GM12878 (cell line): Measurements from ENCODE around the gene NPR3. TPM values are rescaled to one million over a fixed set of nuclear protein-coding genes. Genes with fewer than 3 reads are reported as not detected.

ENCODE experiments used
- ATAC-seq: fragments of 200-7000 bp; cut with Tn5 transposase; 3 replicates; pipeline ENCODE4 v1.9.1; 2020; ENCODE audit warnings: mild to moderate bottlenecking, moderate library complexity
- BruUV-seq: library from RNA; stranded (reverse); fragments of 400-500 nt; replicated peaks from 2 replicates; lab custom pipeline; 2021; lab: Mats Ljungman, UMichigan
- CTCF ChIA-PET: fragments of 300-600 bp; sonication (Branson Sonifier 250); formaldehyde crosslinking; extraction: SDS; loops from one replicate; lab custom pipeline; 2021; ENCODE audit warnings: inconsistent platforms; lab: Yijun Ruan, JAX
- POLR2A ChIA-PET: fragments of 350-600 bp; formaldehyde crosslinking; extraction: SDS; loops from one replicate; lab custom pipeline; 2021; ENCODE audit warnings: inconsistent platforms; lab: Charles Lee
- RAD21 ChIA-PET: fragments of 300-600 bp; sonication (Branson Sonifier 250); formaldehyde crosslinking; loops from one replicate; lab custom pipeline; 2023; ENCODE audit warnings: antibody characterized with exemption; ENCODE audit not compliant: unreplicated experiment; lab: Charles Lee
- SMC1A ChIA-PET: fragments of 300-600 bp; sonication (Branson Sonifier 250); formaldehyde crosslinking; loops from one replicate; lab custom pipeline; 2023; ENCODE audit not compliant: unreplicated experiment, uncharacterized antibody; lab: Charles Lee
- DNase-seq: peaks from one replicate; pipeline ENCODE4 v3.0.0-alpha.2; 2011; ENCODE audit warnings: low read depth, low spot score
- FAIRE-seq: peaks from 3 replicates; lab custom pipeline; 2011; peaks lifted over from hg19 to GRCh38; lab: Jason Lieb, UNC
- H2AFZ ChIP-seq: 2 replicates; pipeline ENCODE4 v1.6.0; 2011; ENCODE audit warnings: low read depth, low read length, control low read depth; ENCODE audit not compliant: control insufficient read depth
- H3K27ac ChIP-seq: 2 replicates; pipeline ENCODE4 v1.5.1; 2011; ENCODE audit warnings: control low read depth; ENCODE audit not compliant: control insufficient read depth, insufficient read depth
- H3K27me3 ChIP-seq, 2 experiments: replicated peaks in 1 of 2; 2 replicates each; pipeline versions ENCODE4 v1.6.0 to v1.6.1; 2011; ENCODE audit warnings: low read length in 1 of 2; ENCODE audit not compliant: control insufficient read depth in 2 of 2, insufficient read depth in 2 of 2
- H3K36me3 ChIP-seq, 2 experiments: 2 replicates each; pipeline ENCODE4 v1.5.1; 2011; ENCODE audit warnings: low read length in 1 of 2; ENCODE audit not compliant: control insufficient read depth in 2 of 2, insufficient read depth in 2 of 2
- H3K4me1 ChIP-seq: 2 replicates; pipeline ENCODE4 v1.6.1; 2011; ENCODE audit warnings: mild to moderate bottlenecking, low read length, moderate library complexity, mixed read lengths; ENCODE audit not compliant: control insufficient read depth, insufficient read depth
- H3K4me2 ChIP-seq: 2 replicates; pipeline ENCODE4 v1.6.0; 2011; ENCODE audit warnings: control low read depth; ENCODE audit not compliant: control insufficient read depth, insufficient read depth
- H3K4me3 ChIP-seq: fragments of 200-600 bp; sonication (generic); 2 replicates; pipeline ENCODE4 v1.5.1; 2016
- H3K79me2 ChIP-seq: 2 replicates; pipeline ENCODE4 v1.6.0; 2011; ENCODE audit warnings: low read length; ENCODE audit not compliant: control insufficient read depth, insufficient read depth
- H3K9ac ChIP-seq: 2 replicates; pipeline ENCODE4 v1.8.0; 2011; ENCODE audit warnings: low read length, control low read depth, mixed read lengths; ENCODE audit not compliant: control insufficient read depth, insufficient read depth
- H3K9me3 ChIP-seq: replicated peaks from 3 replicates; pipeline ENCODE4 v1.5.1; 2011; ENCODE audit warnings: mild to moderate bottlenecking, low read length; ENCODE audit not compliant: control insufficient read depth, insufficient read depth
- H4K20me1 ChIP-seq: 2 replicates; pipeline ENCODE4 v1.6.0; 2011; ENCODE audit not compliant: control insufficient read depth, insufficient read depth
- ASH2L ChIP-seq: fragments of 300-600, 200-600 bp; sonication (generic); IDR thresholded peaks from 2 replicates; pipeline ENCODE4 v1.6.1; 2017; ENCODE audit warnings: low read depth, mild to moderate bottlenecking, borderline replicate concordance
- ATF3 ChIP-seq: IDR thresholded peaks from 2 replicates; pipeline ENCODE4 v1.6.1; 2011; ENCODE audit warnings: low read depth, mild to moderate bottlenecking, low read length, moderate library complexity, borderline replicate concordance; ENCODE audit errors: extremely low read depth
- BCL3 ChIP-seq: IDR thresholded peaks from 2 replicates; pipeline ENCODE4 v1.6.1; 2011; ENCODE audit warnings: borderline replicate concordance, low read depth, mild to moderate bottlenecking, moderate library complexity, low read length; ENCODE audit not compliant: insufficient read depth, poor library complexity, severe bottlenecking
- EP300 ChIP-seq, 2 experiments: fragments of 150-350 bp in 1 of 2; IDR thresholded peaks; 2 replicates each; pipeline ENCODE4 v1.6.1; 2011 to 2012; ENCODE audit warnings: low read depth in 2 of 2, low read length in 2 of 2, borderline replicate concordance in 1 of 2, improper control_type of control experiment in 1 of 2, inconsistent platforms in 1 of 2; ENCODE audit not compliant: control insufficient read depth in 1 of 2
- EZH2 ChIP-seq: IDR thresholded peaks from 2 replicates; pipeline ENCODE4 v1.6.1; 2012; ENCODE audit warnings: low read depth, mild to moderate bottlenecking, control low read depth, inconsistent platforms, low read length, borderline replicate concordance; ENCODE audit not compliant: control insufficient read depth
- GATAD2B ChIP-seq: fragments of 450-650 bp; conservative IDR thresholded peaks from 2 replicates; pipeline ENCODE4 v1.6.1; 2017; ENCODE audit warnings: low read depth, mild to moderate bottlenecking, moderate library complexity
- MLLT1 ChIP-seq: fragments of 450-650 bp; IDR thresholded peaks from 2 replicates; pipeline ENCODE4 v1.6.1; 2016; ENCODE audit warnings: mild to moderate bottlenecking
- NFYB ChIP-seq: IDR thresholded peaks from 2 replicates; pipeline ENCODE4 v1.6.1; 2011; ENCODE audit warnings: low read depth, mild to moderate bottlenecking, low read length, improper control_type of control experiment, moderate library complexity; ENCODE audit not compliant: insufficient read depth
- NR2C2 ChIP-seq: IDR thresholded peaks from 2 replicates; pipeline ENCODE4 v1.6.1; 2011; ENCODE audit warnings: borderline replicate concordance, low read depth; ENCODE audit not compliant: control insufficient read depth, insufficient read length
- SMARCA5 ChIP-seq: fragments of 450-650 bp; IDR thresholded peaks from 2 replicates; pipeline ENCODE4 v1.6.1; 2017; ENCODE audit warnings: mild to moderate bottlenecking
- SMC3 ChIP-seq: IDR thresholded peaks from 2 replicates; pipeline ENCODE4 v1.6.1; 2011; ENCODE audit warnings: low read length, improper control_type of control experiment, borderline replicate concordance
- SUPT20H ChIP-seq: IDR thresholded peaks from 2 replicates; pipeline ENCODE4 v1.6.1; 2011; ENCODE audit warnings: low read depth, mild to moderate bottlenecking, low read length, moderate library complexity, borderline replicate concordance; ENCODE audit not compliant: control insufficient read depth
- TCF12 ChIP-seq: IDR thresholded peaks from 2 replicates; pipeline ENCODE4 v1.6.1; 2011; ENCODE audit warnings: low read depth, mild to moderate bottlenecking, low read length
- ZNF622 ChIP-seq: fragments of 450-650 bp; IDR thresholded peaks from 2 replicates; pipeline ENCODE4 v1.6.1; 2017; ENCODE audit warnings: mild to moderate bottlenecking, inconsistent platforms
- ZNF687 ChIP-seq: fragments of 450-650 bp; IDR thresholded peaks from 2 replicates; pipeline ENCODE4 v1.6.1; 2017; ENCODE audit warnings: mild to moderate bottlenecking, moderate library complexity
- ZSCAN29 ChIP-seq: fragments of 450-650 bp; IDR thresholded peaks from 2 replicates; pipeline ENCODE4 v1.6.1; 2017; ENCODE audit warnings: mild to moderate bottlenecking, moderate library complexity
- WGBS: methylation state at CpG from one replicate; pipeline ENCODE4 v1.1.6; 2016; ENCODE audit warnings: low lambda C conversion rate; ENCODE audit not compliant: insufficient replicate concordance, insufficient coverage; ENCODE audit errors: missing lambda C conversion rate; 5-methylcytosine and 5-hydroxymethylcytosine counted together
- in situ Hi-C: fragments of 300-500 bp; cut with MboI; formaldehyde crosslinking; loops from 9 replicates; pipeline ENCODE4 v1.14.3; 2018; ENCODE audit warnings: mixed read lengths
- intact Hi-C: fragments of 100-400 bp; cut with micrococcal nuclease; formaldehyde crosslinking; loops from one replicate; pipeline ENCODE4 v1.14.2; 2022; ENCODE audit not compliant: unreplicated experiment
- polyA plus RNA-seq, 11 experiments: library from polyadenylated mRNA; depleted of rRNA in 4 of 11; unstranded in 6 of 11; stranded (reverse) in 5 of 11; fragments of >200 nt; fragmentation: Nextera tagmentation in 4 of 11; fragmentation: Illumina TruSeq in 1 of 11; extraction: Ambion mirVana in 4 of 11; extraction: Trizol in 1 of 11; gene quantifications; 1 replicate in 1 of 11; 2 replicates in 10 of 11; pipeline versions ENCODE4 v1.2.1 to v1.2.3, GENCODE V29; 2011 to 2016; ENCODE audit warnings: inconsistent platforms in 2 of 11, missing spikeins in 2 of 11, low read depth in 1 of 11
- total RNA-seq, 4 experiments: library from RNA; depleted of rRNA in 3 of 4; stranded (reverse); fragments of >200 nt in 3 of 4; fragmentation: Illumina TruSeq in 1 of 4; extraction: Trizol in 1 of 4; gene quantifications; 2 replicates each; pipeline versions ENCODE4 v1.2.1 to v1.2.3, GENCODE V29; 2013 to 2021

The NPR3 gene
- total and polyA plus RNA-seq, 10 of the 15 experiments (the other 5 are each of a cell fraction or from before 2014, with no cell fraction given) = 0.01 to 0.37 (median 0.14) TPM; not detected in 7

- H3K4me2 ChIP-seq = no peak overlapping the region
- H3K27me3 ChIP-seq = peaks cover 12 to 32% of the 10 kb centered on the region in 2 experiments
- no peak for ATAC-seq
- no peak for FAIRE-seq
- H2AFZ ChIP-seq = no peak overlapping the region
- SMC1A ChIA-PET = no interaction called here
- RAD21 ChIA-PET = no interaction called here
- CTCF ChIA-PET = no interaction called here
- H3K9ac ChIP-seq = no peak overlapping the region
- no peak for TF ChIP-seq ATF3
- no peak for TF ChIP-seq SMARCA5
- no peak for TF ChIP-seq SMC3
- TF ChIP-seq ZSCAN29 = no peak
- TF ChIP-seq NFYB = no peak
- no peak for TF ChIP-seq GATAD2B
- no peak for TF ChIP-seq ASH2L
- TF ChIP-seq NR2C2 = no peak
- TF ChIP-seq TCF12 = no peak
- no peak for TF ChIP-seq EP300 (IDR thresholded peaks at IDR 0.05; ENCODE audit: borderline replicate concordance in 1 of 2, control insufficient read depth in 1 of 2, low read depth in 2 of 2, low read length in 2 of 2)
- no peak for TF ChIP-seq SUPT20H
- TF ChIP-seq ZNF687 = no peak
- TF ChIP-seq MLLT1 = no peak
- no peak for TF ChIP-seq BCL3
- TF ChIP-seq ZNF622 = no peak
- TF ChIP-seq EZH2 = no peak
- H3K4me1 ChIP-seq = 0 out of 2 replicates have a peak, but pooled peaks cover 4% of the 10 kb centered on the region
- 16% methylated on average over 10 of the region's 10 CpGs for WGBS
- no peak for DNase-seq
- intact Hi-C loops = no loop called here
- no peaks in the 10 kb centered on the region for H3K79me2 ChIP-seq
- H4K20me1 ChIP-seq = no peaks in the 10 kb centered on the region
- in situ Hi-C loops = loop anchor here (10.0 kb wide), 1 partner anchor 703 kb away; no protein-coding TSS in a partner anchor
- no peaks in the 10 kb centered on the region for H3K36me3 ChIP-seq
- POLR2A ChIA-PET = no interaction called here
- H3K27ac ChIP-seq = no peak overlapping the region
- H3K4me3 ChIP-seq = no peak overlapping the region
- BruUV-seq = no TSS peak
- no peaks in the 10 kb centered on the region; the same call in 2 of the 3 replicates for H3K9me3 ChIP-seq
Measured at GRCh38 chr5:32711362-32711680, 200 bp downstream of the NPR3 start.
